Activated T-cell treated with anti-CD3 and anti-CD28 coated beads for 4 hours (primary cell): ENCODE data around the gene PCK2.
A peak's percentile ranks its signal among the peaks of the same experiment; 100 is the strongest.
"Not testable (repeated sequence)": the region's sequence is repeated elsewhere in the genome, so short reads cannot be mapped to it uniquely, and the experiment has no call there.

ENCODE experiments used
- DNase-seq: peaks from one replicate; pipeline ENCODE4 v3.0.0-alpha.2; 2020

Gene PCK2

DNA sequence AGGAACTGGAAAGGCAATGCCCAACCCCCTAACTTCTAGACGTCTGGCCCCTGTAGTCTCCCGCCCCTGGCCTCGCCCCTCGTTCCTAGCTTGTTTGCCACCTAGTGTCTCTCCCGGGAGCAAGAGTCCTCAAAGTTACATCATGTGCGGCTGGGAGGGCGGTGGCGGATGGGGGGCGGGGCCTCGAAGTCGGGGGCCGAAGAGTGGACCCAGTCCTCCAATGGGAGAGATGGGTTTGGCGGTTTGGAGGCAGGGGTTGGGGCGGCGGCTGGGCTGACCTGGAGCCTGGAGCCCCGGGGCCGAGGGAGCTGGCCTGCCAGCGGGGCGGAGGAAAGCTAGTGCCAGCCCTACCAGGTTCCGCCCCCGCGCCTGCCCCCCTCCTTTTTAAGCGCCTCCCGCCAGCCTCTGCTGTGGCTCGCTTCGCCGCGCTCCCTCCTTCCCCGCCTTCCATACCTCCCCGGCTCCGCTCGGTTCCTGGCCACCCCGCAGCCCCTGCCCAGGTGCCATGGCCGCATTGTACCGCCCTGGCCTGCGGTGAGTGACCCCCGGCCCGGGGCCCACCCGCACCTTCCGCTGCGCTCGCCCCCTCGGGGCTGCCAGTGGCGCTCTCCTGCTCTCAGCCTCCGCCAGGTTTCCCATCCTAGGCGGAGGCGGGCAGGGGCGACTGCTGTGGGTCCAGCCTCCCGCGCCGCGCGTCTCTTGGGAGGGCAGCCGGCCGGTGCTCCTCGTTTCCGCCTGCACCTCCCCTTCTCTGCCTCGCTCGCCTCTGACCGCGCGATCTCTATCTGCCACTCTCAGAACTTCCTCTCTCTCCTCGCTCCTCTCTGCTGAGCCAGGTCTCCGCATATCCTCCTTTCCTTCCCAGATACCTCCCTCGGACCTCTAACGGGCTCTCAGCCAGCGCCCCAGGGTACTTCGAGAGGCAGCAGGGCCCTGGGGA, at the start of gene PCK2:
Gene PCK2, plus strand, starts transcription at position 411 of the 940 bp plus-strand sequence. Its CDS starts 95 bp downstream, at position 506.
- peak; percentile 77 for DNase-seq

DNA sequence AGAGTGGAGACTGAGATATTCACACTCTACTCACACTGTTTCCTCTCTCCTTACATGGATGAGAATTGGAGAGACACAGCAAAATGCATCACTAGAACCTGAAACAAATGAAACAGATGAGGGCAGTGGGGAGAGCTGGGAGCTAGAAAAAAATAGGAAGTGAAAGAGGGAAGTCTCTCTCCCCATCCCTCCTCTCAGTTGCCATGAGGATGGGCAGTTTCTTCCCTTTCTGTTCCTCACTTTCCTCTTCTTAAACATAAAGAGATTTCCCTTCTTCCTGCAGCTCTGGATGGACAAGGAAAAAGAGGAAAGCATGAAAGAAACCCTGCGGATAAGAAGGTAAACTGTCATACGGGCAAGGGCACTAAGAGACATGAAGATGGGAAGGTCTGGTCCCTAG, 45.1 kb upstream of the PCK2 start:
- not testable (repeated sequence) for DNase-seq

GRCh38 chr14:24050753-24051152, 43.4 kb upstream of the PCK2 start:
- not testable (repeated sequence) for DNase-seq

DNA sequence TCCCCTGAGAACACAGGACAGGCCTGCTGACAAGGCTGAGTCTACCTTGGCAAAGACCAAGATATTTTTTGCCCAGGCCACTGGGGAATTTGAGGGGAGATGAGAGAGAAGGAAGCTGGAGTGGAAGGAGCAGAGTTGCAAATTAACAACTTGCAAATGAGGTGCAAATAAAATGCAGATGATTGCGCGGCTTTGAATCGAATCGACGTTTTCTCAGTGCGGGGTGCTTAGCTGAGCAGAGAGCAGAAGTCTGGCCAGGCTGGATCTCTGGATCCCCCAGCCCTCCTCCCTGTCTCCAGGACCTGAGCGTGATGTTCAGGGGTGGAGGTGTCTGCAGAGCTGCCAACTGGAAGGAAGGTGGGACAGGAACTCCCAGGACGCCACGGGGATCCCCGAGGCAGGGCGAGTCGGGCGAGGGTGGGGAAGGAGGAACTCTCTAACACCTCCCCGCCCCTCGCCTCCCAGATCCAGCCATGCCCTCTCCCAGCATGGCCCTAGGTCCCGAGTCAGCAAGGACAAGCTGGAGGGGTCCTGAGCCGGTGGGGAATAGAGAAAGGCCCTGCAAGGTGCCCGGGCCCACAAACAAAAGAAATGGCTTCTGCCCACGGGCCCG, 42.8 kb upstream of the PCK2 start:
- DNase-seq = no peak

DNA sequence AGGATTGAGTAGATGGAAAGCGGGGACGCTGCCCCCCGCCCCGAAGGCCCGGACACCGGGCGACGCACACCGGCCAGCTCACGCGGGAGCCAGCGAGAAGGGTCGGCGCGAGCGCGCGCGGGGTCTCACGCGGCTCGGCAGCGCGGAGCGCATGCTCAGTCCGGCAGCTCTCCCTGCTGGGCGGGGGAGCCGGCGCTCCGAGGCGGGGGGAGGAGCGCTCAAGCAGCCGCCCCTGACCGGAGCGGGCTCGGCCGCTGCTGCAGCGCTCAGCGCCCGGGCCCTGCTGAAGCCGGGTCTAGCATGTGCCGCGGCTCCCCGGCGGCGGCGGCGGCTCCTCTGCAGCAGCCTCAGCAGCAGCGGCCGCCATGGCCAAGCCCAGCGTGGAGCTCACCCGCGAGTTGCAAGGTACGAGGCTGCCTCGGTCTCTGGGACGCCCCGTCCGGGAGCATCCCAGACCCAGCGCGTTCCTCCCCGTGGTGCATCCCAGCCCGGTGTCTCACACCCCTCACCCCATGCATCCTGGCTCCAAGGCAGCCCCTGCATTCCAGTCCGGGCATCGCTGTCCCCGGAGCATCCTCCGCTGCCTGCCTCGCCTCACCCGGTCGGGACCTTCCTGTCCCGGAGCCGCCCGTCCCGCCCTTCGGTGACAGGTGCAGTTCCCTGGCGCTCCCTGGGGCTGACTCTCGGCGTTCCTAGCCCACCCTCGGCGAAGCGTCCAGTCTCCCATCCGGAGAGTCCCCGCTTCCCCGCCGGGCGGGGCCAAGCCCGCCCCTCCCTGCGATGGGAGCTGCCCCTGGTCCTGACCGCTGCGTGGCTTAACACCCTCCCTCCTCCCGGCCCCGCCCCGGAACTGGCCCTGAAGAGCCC, 42.1 kb upstream of the PCK2 start, which contains the start of gene CARMIL3:
Gene CARMIL3, plus strand, starts transcription at position 221 of the 867 bp plus-strand sequence. Its CDS starts 145 bp downstream, at position 366.
- DNase-seq = peak; percentile 33

DNA sequence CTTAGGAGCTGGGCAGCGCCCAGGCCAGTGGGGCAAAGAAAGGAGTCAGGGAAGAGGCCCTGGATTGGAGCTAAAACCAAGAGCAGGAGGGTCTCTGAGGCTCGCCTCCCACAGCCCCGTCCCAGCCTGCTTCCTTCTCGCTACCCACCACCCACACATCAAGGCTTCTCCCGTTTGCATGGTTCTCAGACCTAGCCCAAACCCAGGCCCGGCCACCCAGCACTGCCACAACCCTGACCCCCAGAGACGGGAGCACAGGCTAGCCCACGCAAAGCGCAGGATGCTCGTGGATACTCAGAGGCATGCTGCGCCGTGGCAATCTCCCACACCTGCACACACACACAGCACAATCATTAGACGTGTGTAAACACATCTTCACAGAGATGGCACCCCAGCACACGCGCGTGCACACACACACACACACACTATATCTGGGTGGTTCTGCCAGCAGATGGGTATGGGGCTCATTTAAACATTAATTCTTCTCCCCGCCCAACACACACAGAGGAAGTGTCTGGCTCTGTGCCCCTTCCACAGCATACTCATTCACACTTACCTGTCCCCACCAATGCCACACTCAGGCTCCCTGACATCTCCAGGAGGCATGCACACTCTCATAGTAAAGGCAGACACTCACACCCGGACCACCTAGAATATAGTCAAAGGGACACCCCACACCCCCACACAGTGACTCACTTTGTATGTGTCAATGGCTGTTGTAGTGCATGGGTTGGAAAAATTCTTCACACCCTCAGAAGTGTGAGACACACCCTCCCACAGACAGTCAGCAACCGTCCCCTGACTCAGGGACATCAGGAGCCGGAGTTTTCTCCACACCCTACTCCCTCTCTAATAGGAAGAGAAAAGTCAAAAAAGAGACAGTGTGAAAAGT, 41.2 kb upstream of the PCK2 start:
- peak; percentile 53 for DNase-seq

DNA sequence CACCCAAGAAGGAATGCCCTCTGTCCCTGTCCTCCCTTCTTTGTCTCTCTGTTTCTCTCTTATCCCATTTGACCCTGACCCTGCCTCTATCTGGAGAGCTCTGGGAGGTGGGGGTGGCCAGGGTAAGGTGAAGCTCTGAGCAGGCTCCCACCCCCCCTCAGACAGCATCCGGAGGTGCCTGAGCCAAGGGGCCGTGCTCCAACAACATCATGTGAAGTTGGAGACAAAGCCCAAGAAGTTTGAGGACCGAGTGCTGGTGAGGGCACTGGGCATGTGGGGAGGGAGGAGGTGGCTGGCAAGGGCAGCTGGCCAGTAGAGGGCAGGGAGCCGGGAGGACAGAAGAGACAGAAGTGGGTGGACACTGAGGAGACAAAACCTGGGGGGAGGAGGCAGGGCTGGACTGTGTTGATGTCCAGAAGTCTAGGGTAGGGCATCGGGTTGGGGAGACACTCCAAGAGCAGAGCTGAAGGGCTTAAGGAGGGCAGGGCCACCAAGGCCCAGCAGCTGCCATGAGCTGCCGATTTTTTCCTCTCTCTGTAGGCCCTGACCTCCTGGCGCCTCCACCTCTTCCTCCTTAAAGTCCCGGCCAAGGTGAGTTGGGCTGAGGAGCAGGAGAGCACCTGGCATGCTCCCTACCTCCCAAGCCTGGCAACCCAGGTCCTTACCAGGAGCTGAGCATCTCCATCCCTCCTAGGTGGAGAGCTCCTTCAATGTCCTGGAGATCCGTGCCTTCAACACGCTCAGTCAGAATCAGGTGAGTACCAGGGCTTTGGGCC, 40.4 kb upstream of the PCK2 start:
- no peak for DNase-seq

- no peak for DNase-seq
These were observed 39.8 kb upstream of the PCK2 start for GRCh38 chr14:24054324-24054641.

GRCh38 chr14:24054646-24055045, 39.5 kb upstream of the PCK2 start:
- DNase-seq = no peak

DNA sequence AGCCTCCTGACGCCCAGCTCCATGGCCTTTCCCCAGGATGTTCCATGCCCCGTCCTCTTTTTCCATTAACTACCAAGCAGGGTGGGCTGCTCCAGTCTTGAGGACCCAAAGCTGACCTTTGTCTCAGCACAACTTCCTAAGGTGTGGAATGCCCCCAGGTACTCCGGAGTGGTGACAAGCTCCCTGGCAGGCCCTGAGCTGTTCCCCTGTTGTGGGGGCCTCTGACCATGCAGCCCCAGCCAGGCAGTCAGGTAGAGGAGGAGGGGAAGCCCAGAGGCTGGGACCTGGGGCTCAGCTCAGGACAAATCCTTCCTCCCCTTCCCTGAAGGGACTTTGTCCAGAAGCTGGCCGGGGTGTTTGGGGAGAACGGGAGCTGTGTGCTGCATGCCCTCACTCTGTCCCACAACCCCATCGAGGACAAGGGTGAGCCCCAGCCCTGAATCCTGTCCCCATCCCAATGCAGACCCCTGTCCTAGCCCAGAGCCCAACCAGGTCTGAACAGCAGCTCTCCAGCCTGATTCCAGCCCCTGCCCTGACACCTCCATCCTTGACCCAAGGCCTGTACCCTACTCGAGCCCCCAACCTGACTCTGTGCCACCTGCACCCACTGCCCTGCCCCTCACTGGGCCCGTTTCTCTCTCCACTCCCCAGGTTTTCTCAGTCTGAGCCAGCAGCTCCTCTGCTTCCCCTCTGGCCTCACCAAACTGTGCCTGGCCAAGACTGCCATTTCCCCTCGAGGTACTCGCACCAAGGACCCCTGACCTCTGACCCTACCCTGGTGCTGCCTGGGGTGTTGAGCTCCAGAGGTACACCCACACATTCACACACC, 37.9 kb upstream of the PCK2 start:
- no peak for DNase-seq

GRCh38 chr14:24056800-24057184, 37.3 kb upstream of the PCK2 start:
- no peak for DNase-seq

DNA sequence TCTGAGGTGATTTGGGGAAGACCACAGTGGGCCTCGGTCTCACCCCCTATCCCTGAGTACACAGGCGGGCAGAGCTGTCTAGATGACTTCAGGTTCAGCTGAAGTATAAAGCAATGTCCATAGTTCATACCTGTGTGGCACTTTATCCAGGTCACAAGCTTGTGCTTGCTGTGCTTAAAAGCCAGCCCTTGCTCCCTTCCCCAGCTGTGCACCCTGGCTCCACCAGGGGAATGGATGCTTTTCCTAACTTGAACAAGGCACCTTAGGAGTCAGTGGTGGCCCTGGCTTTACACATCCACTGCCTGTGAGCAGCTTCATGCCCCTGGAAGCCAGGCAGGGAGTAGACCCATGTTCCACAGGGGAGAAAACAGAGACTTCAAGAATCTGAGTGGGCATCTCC, 36.8 kb upstream of the PCK2 start:
- no peak for DNase-seq

- no peak for DNase-seq
These were observed 36.2 kb upstream of the PCK2 start for GRCh38 chr14:24057867-24058259.

DNA sequence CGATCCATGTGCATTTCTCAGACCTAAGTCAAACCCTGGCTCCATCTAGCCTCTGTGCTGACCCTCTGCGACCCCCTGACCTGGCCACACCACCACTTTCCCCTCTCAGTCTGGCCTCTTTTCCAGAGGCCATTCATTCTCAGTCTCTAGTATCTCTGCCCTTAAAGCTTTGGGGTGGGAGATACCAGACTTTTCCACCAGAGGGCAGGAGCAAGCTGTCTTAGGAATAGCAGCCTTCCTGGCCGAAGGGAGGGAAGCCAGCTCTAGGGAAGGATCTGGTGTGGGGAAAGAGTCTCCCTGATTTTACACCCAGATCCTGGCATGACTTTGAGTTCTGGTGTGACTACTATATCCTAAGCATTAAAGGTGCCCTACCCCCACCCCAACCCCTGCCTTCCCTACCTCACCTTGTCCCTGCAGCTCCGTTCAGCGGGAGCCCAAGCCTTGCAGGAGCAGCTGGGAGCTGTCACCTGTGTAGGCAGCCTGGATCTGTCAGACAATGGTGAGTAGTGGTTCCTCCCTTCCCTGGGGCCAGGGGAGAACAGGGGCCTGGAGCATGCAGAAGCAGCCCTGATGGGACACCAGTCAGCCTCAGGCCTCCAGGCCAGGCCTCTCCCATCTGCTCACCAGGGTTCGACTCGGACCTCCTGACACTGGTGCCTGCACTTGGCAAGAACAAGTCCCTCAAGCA, 35.7 kb upstream of the PCK2 start:
- DNase-seq = no peak

- DNase-seq = no peak
These were observed 35.1 kb upstream of the PCK2 start for GRCh38 chr14:24058951-24059475.

- no peak for DNase-seq
These were observed 34.2 kb upstream of the PCK2 start for GRCh38 chr14:24059841-24060388.

DNA sequence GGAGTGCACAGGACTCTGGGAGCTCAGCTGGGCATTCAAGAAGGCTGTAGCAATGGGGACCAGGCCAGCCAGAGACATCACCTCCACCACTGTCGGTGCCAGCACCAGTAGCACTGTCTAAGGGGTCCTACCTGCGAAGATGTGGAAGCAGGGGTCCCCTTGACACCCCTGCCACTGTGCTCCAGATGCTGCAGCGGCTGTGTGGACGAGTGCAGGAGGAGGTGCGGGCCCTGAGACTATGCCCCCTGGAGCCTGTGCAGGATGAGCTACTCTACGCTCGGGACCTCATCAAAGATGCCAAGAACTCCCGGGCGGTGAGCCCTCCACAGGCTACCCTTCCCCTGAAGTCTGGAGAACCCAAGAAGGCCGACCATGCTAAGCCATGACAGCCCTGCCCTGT, 33.7 kb upstream of the PCK2 start:
- DNase-seq = no peak

- no peak for DNase-seq
These were observed 32.9 kb upstream of the PCK2 start for GRCh38 chr14:24060984-24061913.
